NCI-H2196 treated with DMSO at 0.1 percent for 48 hours (cell line): ENCODE results near the gene TPRA1.
A peak's percentile ranks its signal among the peaks of the same experiment; 100 is the strongest.

Experiments used
- DNase-seq: peaks from one replicate; lab custom pipeline; 2025; ENCODE audit not compliant: unreplicated experiment; lab: John Stamatoyannopoulos, UW

Gene TPRA1

GRCh38 chr3:127566833-127567232 is 23.7 kb downstream of the TPRA1 start:
- DNase-seq: no peak

DNA sequence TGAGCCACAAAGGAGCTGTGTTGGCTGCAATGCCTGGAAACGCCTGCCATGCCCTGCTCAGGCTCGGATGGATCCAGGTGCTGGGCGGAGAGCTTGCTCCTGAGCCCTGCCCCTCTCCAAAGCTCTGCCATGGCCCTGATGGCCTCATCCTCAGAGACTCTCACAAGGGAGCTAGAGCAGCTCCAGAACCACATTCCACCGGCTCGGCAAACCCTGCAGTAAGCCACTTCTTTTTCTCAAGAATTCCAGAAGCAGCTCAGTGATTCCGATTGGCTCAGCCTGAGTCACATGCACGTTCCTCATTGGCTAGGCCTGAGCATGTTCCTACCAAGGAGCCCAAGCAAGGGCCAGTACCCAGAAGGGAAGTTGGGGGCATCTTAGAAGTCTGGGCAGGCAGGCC is 24.8 kb downstream of the TPRA1 start:
- DNase-seq: no peak

DNA sequence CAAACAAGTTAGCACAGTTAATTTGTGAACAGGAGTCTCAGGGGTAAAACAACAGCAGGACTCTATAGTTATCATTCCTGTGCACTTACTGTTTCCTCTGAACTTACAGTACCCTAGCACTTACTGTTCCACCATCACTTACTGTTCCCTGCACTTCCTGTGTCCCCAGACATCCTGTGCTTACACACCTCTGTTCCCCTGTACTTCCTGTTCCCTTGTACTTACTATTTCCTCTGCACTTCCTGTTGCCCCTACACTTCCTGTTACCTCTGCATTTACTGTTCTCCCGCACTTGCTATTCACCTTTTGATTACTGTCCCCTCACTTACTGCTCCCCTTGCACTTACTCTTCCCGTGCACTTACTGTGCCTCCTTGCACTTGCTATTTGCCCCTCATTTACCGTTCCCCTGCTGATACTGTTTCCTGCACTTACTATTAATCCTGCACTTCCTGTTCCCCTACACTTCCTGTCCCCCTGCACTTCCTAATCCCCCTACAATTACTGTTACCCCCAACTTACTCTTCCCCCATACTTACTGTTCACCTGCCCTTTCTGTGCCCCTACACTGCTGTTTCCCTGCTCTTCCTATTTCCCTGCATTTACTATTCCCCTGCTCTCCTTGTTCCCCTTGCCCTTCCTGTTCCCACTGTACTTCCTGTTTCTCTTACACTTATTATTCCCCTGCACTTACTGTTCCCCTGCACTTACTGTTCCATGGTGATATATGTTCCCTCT is 30.3 kb downstream of the TPRA1 start:
- DNase-seq: no peak

- no peak for DNase-seq
These were observed 34.0 kb downstream of the TPRA1 start for GRCh38 chr3:127556565-127556964.

- no peak for DNase-seq
These were observed 35.4 kb downstream of the TPRA1 start for GRCh38 chr3:127555108-127555507.

DNA sequence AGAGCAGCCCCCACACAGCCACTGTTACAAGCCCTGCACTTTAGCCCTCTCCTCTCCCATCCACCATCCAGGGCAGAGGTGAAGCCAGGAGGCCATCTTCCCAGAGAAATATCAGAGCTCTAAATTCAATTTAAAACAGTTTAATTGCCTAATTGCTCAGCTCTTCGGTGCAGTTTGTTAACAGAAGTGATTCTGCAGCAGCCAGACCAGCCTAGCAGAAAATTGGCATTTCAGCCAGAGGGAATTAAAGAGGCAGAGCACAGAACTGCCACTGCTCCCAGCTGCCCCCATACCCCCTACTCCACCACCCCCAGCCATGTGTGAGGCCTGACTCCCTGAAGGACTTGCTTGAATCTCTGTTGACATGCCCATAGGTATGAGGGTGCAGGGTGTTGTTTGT is 38.5 kb downstream of the TPRA1 start:
- no peak for DNase-seq

- DNase-seq: no peak
These were observed 39.4 kb downstream of the TPRA1 start for GRCh38 chr3:127551178-127551577.

DNA sequence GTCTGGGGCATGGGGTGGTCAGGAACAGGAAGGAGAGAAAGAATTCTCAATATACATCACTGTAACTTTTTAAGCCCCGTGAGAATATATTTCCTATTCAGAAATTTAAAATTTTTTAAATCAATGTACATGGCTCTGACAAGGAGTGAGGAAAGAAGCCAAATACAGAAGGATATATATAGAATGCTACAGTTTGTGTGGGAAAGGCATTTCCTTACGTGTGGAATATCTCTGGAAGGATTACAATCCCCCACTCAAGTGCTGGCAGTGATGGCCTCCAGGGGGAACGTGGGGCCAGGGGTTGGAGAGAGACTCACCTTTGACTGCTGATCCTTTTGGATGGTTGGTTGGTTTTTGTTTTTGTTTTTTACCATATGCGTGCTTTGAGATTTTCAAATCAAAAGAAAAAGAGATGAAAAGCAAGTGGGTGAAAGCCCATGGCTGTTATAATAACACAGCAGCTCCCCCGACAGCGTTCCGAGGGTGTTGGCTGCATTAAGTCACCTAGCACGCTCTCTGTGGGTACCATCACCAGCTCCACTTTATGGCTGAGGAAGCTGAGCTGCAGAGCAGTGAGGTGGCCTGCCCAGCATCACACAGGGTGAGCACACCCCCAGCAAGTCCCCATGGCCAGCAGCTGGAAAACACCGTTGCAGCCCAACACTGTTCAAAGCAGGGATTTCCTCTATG is 39.9 kb downstream of the TPRA1 start:
- no peak for DNase-seq

GRCh38 chr3:127549826-127550467 is 40.6 kb downstream of the TPRA1 start:
- DNase-seq: no peak

- DNase-seq: peak; percentile 56
These were observed 42.5 kb downstream of the TPRA1 start for GRCh38 chr3:127547761-127548605.

- no peak for DNase-seq
These were observed 43.4 kb downstream of the TPRA1 start for GRCh38 chr3:127546970-127547733.

GRCh38 chr3:127546554-127546953 is 44.0 kb downstream of the TPRA1 start:
- DNase-seq: no peak

DNA sequence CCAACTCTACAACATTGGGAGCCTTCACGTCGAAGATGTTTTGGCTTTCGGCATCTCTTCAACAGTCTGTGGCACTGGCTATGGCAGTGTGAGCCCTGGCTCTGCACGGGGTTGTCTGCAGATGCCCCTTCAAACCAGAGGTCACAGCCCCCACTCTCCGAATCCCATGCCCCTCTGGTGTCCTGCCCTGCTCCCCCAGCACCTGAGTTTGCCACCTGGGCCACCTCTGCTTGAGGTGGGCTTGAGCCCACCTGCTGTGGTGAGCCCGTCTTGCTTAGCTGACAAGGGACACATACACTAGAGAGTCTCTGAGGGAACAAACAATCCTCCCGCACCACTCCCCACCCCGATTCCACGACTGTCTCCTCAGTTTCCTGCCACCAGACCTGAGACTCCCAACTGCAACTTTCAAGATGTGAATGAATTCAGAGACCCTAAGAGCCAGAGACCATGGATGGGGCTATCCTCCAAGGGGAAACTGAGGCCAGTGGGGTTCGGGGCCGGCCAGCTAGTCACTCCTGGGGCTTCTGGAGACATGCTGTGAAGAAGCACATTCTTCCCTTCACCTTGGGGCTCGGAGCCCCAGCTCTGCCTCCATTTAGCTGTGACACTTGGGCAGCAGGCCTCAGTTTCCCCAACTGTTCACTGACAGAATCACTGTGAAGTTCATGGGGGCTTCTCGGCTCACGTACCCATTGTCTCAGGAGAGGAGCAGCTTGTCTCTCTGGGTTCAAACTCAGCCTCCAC is 44.6 kb downstream of the TPRA1 start:
- no peak for DNase-seq

- no peak for DNase-seq
These were observed 45.3 kb downstream of the TPRA1 start for GRCh38 chr3:127545216-127545615.

DNA sequence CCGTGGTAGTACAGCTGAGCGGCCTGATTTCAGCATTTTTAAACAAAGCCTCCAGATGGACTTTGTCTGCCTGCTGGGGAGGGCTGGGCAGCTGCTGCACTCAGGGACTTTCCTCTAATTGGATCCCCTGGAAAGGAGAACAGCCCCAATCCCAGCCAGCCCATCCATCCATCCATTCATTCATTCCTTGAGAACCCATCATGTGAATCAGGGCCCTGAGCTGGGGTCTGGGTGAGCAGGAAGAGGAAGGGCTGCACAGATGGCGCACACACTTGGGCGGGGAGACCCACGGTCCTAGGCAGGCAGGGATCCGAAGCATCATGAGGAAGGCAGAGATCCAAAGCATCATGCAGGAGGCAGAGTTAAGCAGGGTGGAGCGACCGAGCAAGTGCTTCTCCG is 45.7 kb downstream of the TPRA1 start:
- no peak for DNase-seq

DNA sequence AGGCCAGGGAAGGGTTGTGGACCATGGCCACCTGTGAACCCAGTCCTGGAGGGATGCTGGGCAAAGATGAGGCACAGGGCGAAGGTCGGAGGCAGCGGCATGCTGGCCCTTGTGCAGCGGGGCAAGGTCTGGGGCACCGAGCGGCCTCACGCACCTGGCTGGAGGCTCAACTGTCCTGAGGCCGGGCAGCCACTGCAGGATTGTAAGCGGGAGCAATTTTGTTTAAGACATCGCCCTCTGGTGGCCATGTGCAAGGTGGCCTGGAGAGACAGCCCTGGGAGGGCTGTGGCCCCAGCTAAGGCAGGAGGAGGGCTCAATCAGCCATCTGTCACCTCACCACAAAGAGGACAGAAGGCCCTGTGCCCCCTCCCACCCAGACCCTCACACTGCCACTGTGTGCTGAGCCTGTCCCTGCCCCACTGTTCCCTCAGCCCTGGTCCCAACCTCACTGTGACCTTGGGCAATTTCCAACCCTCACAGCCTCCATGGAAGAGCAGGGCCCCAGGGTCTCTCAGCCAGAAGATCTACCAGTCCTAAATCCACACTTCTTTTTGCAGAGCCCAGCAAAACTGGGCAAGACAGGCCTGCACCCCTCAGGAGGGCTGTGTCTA is 46.2 kb downstream of the TPRA1 start:
- DNase-seq: peak; percentile 77

DNA sequence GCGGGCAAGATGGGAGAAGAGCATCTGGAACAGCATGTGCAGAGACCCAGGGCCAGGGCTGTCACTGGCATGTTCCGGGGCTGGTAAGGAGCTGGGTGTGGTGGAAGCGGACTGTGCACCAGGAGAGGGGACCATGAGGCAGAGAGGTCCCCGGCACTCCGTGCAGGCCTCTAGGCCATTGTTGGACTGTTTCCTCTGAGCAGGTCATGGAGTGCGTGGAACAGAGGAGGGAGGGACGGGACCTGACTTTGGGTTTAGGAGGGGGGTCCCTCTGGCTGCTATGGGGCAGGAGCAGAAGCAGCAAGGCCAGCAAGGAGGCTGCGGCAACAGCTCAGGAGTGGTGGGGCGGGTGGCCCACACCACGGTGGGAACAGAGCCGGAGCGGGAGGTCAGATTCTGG is 47.1 kb downstream of the TPRA1 start:
- DNase-seq: no peak

- DNase-seq: peak; percentile 28
These were observed 48.0 kb downstream of the TPRA1 start for GRCh38 chr3:127542441-127542952.

- no peak for DNase-seq
These were observed 49.2 kb downstream of the TPRA1 start for GRCh38 chr3:127541320-127541719.
